ENCODE results near the gene PIAS1.

PIAS1 gene

GRCh38 chr15:68199340-68199739, 145.2 kb downstream of the PIAS1 start:
- no peak overlapping the region for H3K4me2 ChIP-seq (ENCODE audit: low read depth, low read length, poor library complexity, severe bottlenecking)
- no peaks in the 10 kb centered on the region for H3K9me2 ChIP-seq (replicated peaks; ENCODE audit: insufficient read depth, low read length)
- H4K20me1 ChIP-seq (ENCODE audit: low read depth, low read length): no peaks in the 10 kb centered on the region
- TF ChIP-seq EZH2phosphoT487 (conservative IDR thresholded peaks at IDR 0.05; ENCODE audit: low read length): no peak
- TF ChIP-seq CTCF (IDR thresholded peaks at IDR 0.05; ENCODE audit: insufficient read depth, low read length, poor library complexity, severe bottlenecking): no peak
- H3K27me3 ChIP-seq (ENCODE audit: low read length): no peaks in the 10 kb centered on the region
- H3F3A ChIP-seq (ENCODE audit: insufficient read depth): peaks cover 7% of the 10 kb centered on the region; the same call in 1 of the 2 replicates
- no peak overlapping the region for H3K9ac ChIP-seq (ENCODE audit: low read length)
- no peaks in the 10 kb centered on the region for H3K36me3 ChIP-seq (ENCODE audit: low read length)
- peaks cover 6% of the 10 kb centered on the region; the same call in 1 of the 2 replicates for H3K79me2 ChIP-seq (ENCODE audit: insufficient read depth, low read length)
- no peak overlapping the region for H2AFZ ChIP-seq (ENCODE audit: low read depth, low read length, severe bottlenecking)
- H3K27ac ChIP-seq (ENCODE audit: low read depth, low read length): no peak overlapping the region; the same call in 1 of the 2 replicates
- no peaks in the 10 kb centered on the region for H3K9me3 ChIP-seq (ENCODE audit: insufficient read depth, low read length)
- no peak overlapping the region for H3K4me3 ChIP-seq (ENCODE audit: insufficient read depth, low read length, poor library complexity, severe bottlenecking)

GRCh38 chr15:68200016-68200861, 146.1 kb downstream of the PIAS1 start:
- no peak overlapping the region for H3K4me2 ChIP-seq (ENCODE audit: low read depth, low read length, poor library complexity, severe bottlenecking)
- H3K9me3 ChIP-seq (ENCODE audit: insufficient read depth, low read length): no peaks in the 10 kb centered on the region
- H2AFZ ChIP-seq (ENCODE audit: low read depth, low read length, severe bottlenecking): no peak overlapping the region
- no peaks in the 10 kb centered on the region for H3K36me3 ChIP-seq (ENCODE audit: low read length)
- H3K9ac ChIP-seq (ENCODE audit: low read length): no peak overlapping the region
- H3K27me3 ChIP-seq (ENCODE audit: low read length): no peaks in the 10 kb centered on the region
- H3K27ac ChIP-seq (ENCODE audit: low read depth, low read length): peak overlapping the region; percentile 15; the same call in 1 of the 2 replicates
- H3K4me3 ChIP-seq (ENCODE audit: insufficient read depth, low read length, poor library complexity, severe bottlenecking): no peak overlapping the region
- TF ChIP-seq EZH2phosphoT487 (conservative IDR thresholded peaks at IDR 0.05; ENCODE audit: low read length) (no peak), CTCF (IDR thresholded peaks at IDR 0.05; ENCODE audit: insufficient read depth, low read length, poor library complexity, severe bottlenecking) (no peak)
- H3K9me2 ChIP-seq (replicated peaks; ENCODE audit: insufficient read depth, low read length): no peaks in the 10 kb centered on the region
- peaks cover 5% of the 10 kb centered on the region; the same call in 1 of the 2 replicates for H3F3A ChIP-seq (ENCODE audit: insufficient read depth)
- H4K20me1 ChIP-seq (ENCODE audit: low read depth, low read length): no peaks in the 10 kb centered on the region
- H3K79me2 ChIP-seq (ENCODE audit: insufficient read depth, low read length): peaks cover 6% of the 10 kb centered on the region; the same call in 1 of the 2 replicates

GRCh38 chr15:68201153-68201878, 147.2 kb downstream of the PIAS1 start:
- Histone ChIP-seq H3K4me2 (ENCODE audit: low read depth, low read length, poor library complexity, severe bottlenecking) (no peak overlapping the region), H3F3A (ENCODE audit: insufficient read depth) (no peaks in the 10 kb centered on the region), H3K27ac (ENCODE audit: low read depth, low read length) (no peak overlapping the region), H3K9me3 (ENCODE audit: insufficient read depth, low read length) (no peaks in the 10 kb centered on the region), H3K27me3 (ENCODE audit: low read length) (no peaks in the 10 kb centered on the region), H3K36me3 (ENCODE audit: low read length) (no peaks in the 10 kb centered on the region), H3K9me2 (replicated peaks; ENCODE audit: insufficient read depth, low read length) (no peaks in the 10 kb centered on the region), H3K9ac (ENCODE audit: low read length) (no peak overlapping the region), H3K4me3 (ENCODE audit: insufficient read depth, low read length, poor library complexity, severe bottlenecking) (no peak overlapping the region), H4K20me1 (ENCODE audit: low read depth, low read length) (no peaks in the 10 kb centered on the region), H3K79me2 (ENCODE audit: insufficient read depth, low read length) (peaks cover 6% of the 10 kb centered on the region; the same call in 1 of the 2 replicates), H2AFZ (ENCODE audit: low read depth, low read length, severe bottlenecking) (no peak overlapping the region)
- TF ChIP-seq CTCF (IDR thresholded peaks at IDR 0.05; ENCODE audit: insufficient read depth, low read length, poor library complexity, severe bottlenecking) (no peak), EZH2phosphoT487 (conservative IDR thresholded peaks at IDR 0.05; ENCODE audit: low read length) (no peak)

All from SU-DHL-6 (cell line).